DOHH2 (cell line): ENCODE measurements around the gene XCL2.

Experiments
- H3F3A ChIP-seq: fragments of 200-600 bp; sonication (generic), shearing (Covaris generic); 2 replicates; pipeline ENCODE4 v1.6.0; 2016; ENCODE audit warnings: antibody characterized with exemption, mild to moderate bottlenecking; ENCODE audit not compliant: control insufficient read depth, insufficient read depth
- H3K27ac ChIP-seq: fragments of 200-600 bp; sonication (generic); 2 replicates; pipeline ENCODE4 v1.5.1; 2014; ENCODE audit warnings: low read depth, mild to moderate bottlenecking, low read length, moderate library complexity
- H3K27me3 ChIP-seq: fragments of 200-600 bp; sonication (generic); 2 replicates; pipeline ENCODE4 v1.6.1; 2014; ENCODE audit warnings: mild to moderate bottlenecking, low read length, mixed read lengths; ENCODE audit not compliant: control insufficient read depth
- H3K36me3 ChIP-seq: fragments of 200-600 bp; sonication (generic); 2 replicates; pipeline ENCODE4 v1.6.1; 2014; ENCODE audit warnings: mild to moderate bottlenecking, low read length, moderate library complexity, mixed read lengths; ENCODE audit not compliant: control insufficient read depth
- H3K4me1 ChIP-seq: fragments of 200-600 bp; sonication (generic); 2 replicates; pipeline ENCODE4 v1.6.1; 2014; ENCODE audit warnings: mild to moderate bottlenecking, low read length, mixed read lengths; ENCODE audit not compliant: control insufficient read depth
- H3K4me2 ChIP-seq: fragments of 200-600 bp; sonication (generic); 2 replicates; pipeline ENCODE4 v1.6.0; 2014; ENCODE audit warnings: mild to moderate bottlenecking, low read length, moderate library complexity
- H3K4me3 ChIP-seq: fragments of 200-600 bp; sonication (generic); 2 replicates; pipeline ENCODE4 v1.5.1; 2014; ENCODE audit warnings: mild to moderate bottlenecking, low read length, mixed read lengths
- H3K79me2 ChIP-seq: fragments of 200-600 bp; sonication (generic); 2 replicates; pipeline ENCODE4 v1.6.1; 2014; ENCODE audit warnings: mild to moderate bottlenecking, low read length, mixed read lengths; ENCODE audit not compliant: control insufficient read depth
- H3K9me2 ChIP-seq: fragments of 200-600 bp; sonication (generic); replicated peaks from 2 replicates; pipeline ENCODE4 v1.6.1; 2014; ENCODE audit warnings: mild to moderate bottlenecking, low read length, mixed read lengths; ENCODE audit not compliant: control insufficient read depth
- H3K9me3 ChIP-seq: fragments of 200-600 bp; sonication (generic); 2 replicates; pipeline ENCODE4 v1.6.1; 2014; ENCODE audit warnings: antibody characterized with exemption, low read length, mixed read lengths; ENCODE audit not compliant: control insufficient read depth, insufficient read depth
- H4K20me1 ChIP-seq: fragments of 200-600 bp; sonication (generic); 2 replicates; pipeline ENCODE4 v1.6.0; 2014; ENCODE audit warnings: low read depth, mild to moderate bottlenecking, antibody characterized with exemption, low read length, moderate library complexity; ENCODE audit not compliant: control insufficient read depth, insufficient read depth
- CTCF ChIP-seq: fragments of 200-600 bp; sonication (generic); IDR thresholded peaks from one replicate; pipeline ENCODE4 v1.5.1; 2014; ENCODE audit warnings: antibody characterized with exemption, mild to moderate bottlenecking, low read depth, low read length; ENCODE audit not compliant: poor library complexity, severe bottlenecking
- EZH2phosphoT487 ChIP-seq: fragments of 200-600 bp; sonication (generic); IDR thresholded peaks from 2 replicates; pipeline ENCODE4 v1.6.1; 2017; ENCODE audit warnings: borderline replicate concordance, mild to moderate bottlenecking, antibody characterized with exemption, low read length, moderate library complexity, mixed read lengths

The XCL2 gene

GRCh38 chr1:168518813-168519212 lies 25.0 kb downstream of the XCL2 start:
- Histone ChIP-seq H3K27me3 (no peaks in the 10 kb centered on the region), H3K36me3 (no peaks in the 10 kb centered on the region), H3K4me1 (no peaks in the 10 kb centered on the region), H3F3A (no peaks in the 10 kb centered on the region), H3K9me3 (no peaks in the 10 kb centered on the region), H3K9me2 (no peaks in the 10 kb centered on the region), H3K4me3 (no peak overlapping the region), H4K20me1 (no peaks in the 10 kb centered on the region), H3K4me2 (no peak overlapping the region), H3K79me2 (no peaks in the 10 kb centered on the region), H3K27ac (no peak overlapping the region)
- TF ChIP-seq EZH2phosphoT487 = no peak
- no peak for TF ChIP-seq CTCF

- TF ChIP-seq CTCF (no peak), EZH2phosphoT487 (no peak)
- Histone ChIP-seq H4K20me1 (no peaks in the 10 kb centered on the region), H3K4me1 (no peaks in the 10 kb centered on the region), H3K27me3 (no peaks in the 10 kb centered on the region), H3K79me2 (no peaks in the 10 kb centered on the region), H3F3A (no peaks in the 10 kb centered on the region), H3K9me2 (no peaks in the 10 kb centered on the region), H3K9me3 (no peaks in the 10 kb centered on the region), H3K27ac (no peak overlapping the region), H3K4me2 (no peak overlapping the region), H3K4me3 (no peak overlapping the region), H3K36me3 (no peaks in the 10 kb centered on the region)
Observed at GRCh38 chr1:168518201-168518689, 25.6 kb downstream of the XCL2 start.

- H3F3A ChIP-seq = no peaks in the 10 kb centered on the region
- no peaks in the 10 kb centered on the region for H3K79me2 ChIP-seq
- no peak overlapping the region for H3K4me2 ChIP-seq
- H3K27me3 ChIP-seq = no peaks in the 10 kb centered on the region
- H3K27ac ChIP-seq = no peak overlapping the region
- TF ChIP-seq CTCF = no peak
- no peak for TF ChIP-seq EZH2phosphoT487
- no peak overlapping the region for H3K4me3 ChIP-seq
- no peaks in the 10 kb centered on the region for H3K4me1 ChIP-seq
- no peaks in the 10 kb centered on the region for H3K36me3 ChIP-seq
- H3K9me3 ChIP-seq = no peaks in the 10 kb centered on the region
- H3K9me2 ChIP-seq = no peaks in the 10 kb centered on the region
- no peaks in the 10 kb centered on the region for H4K20me1 ChIP-seq
Observed at GRCh38 chr1:168514455-168514854, 29.3 kb downstream of the XCL2 start.
